GM18508 (cell line): Measurements from ENCODE around the gene TBC1D3B.
A peak's percentile ranks its signal among the peaks of the same experiment; 100 is the strongest.
"Not testable (repeated sequence)": the region's sequence is repeated elsewhere in the genome, so short reads cannot be mapped to it uniquely, and the experiment has no call there.

Experiments used
- ATAC-seq: cut with Tn5 transposase; IDR thresholded peaks from one replicate; pipeline ENCODE4 v1.9.1; 2021; ENCODE audit warnings: moderate number of reproducible peaks; ENCODE audit not compliant: insufficient read depth, unreplicated experiment

The TBC1D3B gene

GRCh38 chr17:36176536-36176935, at the start of gene TBC1D3B:
Gene TBC1D3B (minus strand): TSS chr17:36176636. CDS start chr17:36175050, 1,586 bp downstream.
- ATAC-seq: not testable (repeated sequence)

DNA sequence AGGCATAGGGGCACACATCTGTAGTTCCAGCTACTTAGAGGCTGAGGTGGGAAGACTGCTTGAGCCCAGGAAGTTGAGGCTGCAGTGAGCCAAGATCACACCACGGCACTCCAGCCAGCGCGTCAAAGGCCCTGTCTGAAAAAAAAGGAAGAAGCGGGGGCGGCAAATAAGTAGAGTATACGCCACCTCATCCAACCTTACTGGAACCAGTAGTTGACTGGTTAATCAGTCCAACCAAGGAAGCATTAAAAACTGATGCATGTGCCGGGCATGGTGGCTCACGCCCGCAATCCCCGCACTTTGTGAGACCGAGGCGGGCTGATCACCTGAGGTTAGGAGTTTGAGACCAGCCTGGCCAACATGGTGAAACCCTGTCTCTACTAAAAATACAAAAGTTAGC, 46.5 kb upstream of the TBC1D3B start:
- not testable (repeated sequence) for ATAC-seq

GRCh38 chr17:36221581-36222100, 45.2 kb upstream of the TBC1D3B start:
- ATAC-seq: not testable (repeated sequence)

GRCh38 chr17:36220737-36221580, 44.5 kb upstream of the TBC1D3B start:
- not testable (repeated sequence) for ATAC-seq

GRCh38 chr17:36219556-36219955, 43.1 kb upstream of the TBC1D3B start:
- ATAC-seq: not testable (repeated sequence)

- ATAC-seq: not testable (repeated sequence)
These were observed 39.2 kb upstream of the TBC1D3B start for GRCh38 chr17:36215406-36216308.

GRCh38 chr17:36214918-36215317, 38.5 kb upstream of the TBC1D3B start:
- no peak for ATAC-seq

GRCh38 chr17:36213695-36214094, 37.3 kb upstream of the TBC1D3B start:
- no peak for ATAC-seq

GRCh38 chr17:36212966-36213365, 36.5 kb upstream of the TBC1D3B start:
- no peak for ATAC-seq

GRCh38 chr17:36212272-36212605, 35.8 kb upstream of the TBC1D3B start:
- ATAC-seq: no peak

GRCh38 chr17:36211484-36212271, 35.2 kb upstream of the TBC1D3B start:
- ATAC-seq: not testable (repeated sequence)

- peak; percentile 37 for ATAC-seq
These were observed 34.2 kb upstream of the TBC1D3B start, which contains the start of gene CCL4L2 for GRCh38 chr17:36210439-36211211. Gene CCL4L2 (plus strand): TSS chr17:36211063.

GRCh38 chr17:36209575-36209974, 33.1 kb upstream of the TBC1D3B start:
- ATAC-seq: no peak

- not testable (repeated sequence) for ATAC-seq
These were observed 30.9 kb upstream of the TBC1D3B start for GRCh38 chr17:36207383-36207782.

DNA sequence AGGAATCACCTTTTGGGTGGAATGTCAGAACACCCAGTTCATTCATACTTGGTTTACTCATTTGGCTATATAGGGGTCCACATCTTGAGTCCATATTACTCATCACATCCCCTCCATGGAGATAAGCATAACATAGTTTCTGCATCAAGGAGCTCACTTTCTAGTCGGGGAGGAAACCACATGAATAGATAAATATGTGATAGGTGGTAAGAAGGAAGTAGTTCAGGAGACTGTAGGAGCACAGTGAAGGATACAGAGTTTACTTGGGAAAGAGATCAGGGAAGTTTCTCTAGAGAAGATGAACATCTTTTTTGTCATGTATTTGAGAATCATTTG, 30.0 kb upstream of the TBC1D3B start:
- ATAC-seq: not testable (repeated sequence)

- ATAC-seq: no peak
These were observed 29.4 kb upstream of the TBC1D3B start for GRCh38 chr17:36205637-36206485.

DNA sequence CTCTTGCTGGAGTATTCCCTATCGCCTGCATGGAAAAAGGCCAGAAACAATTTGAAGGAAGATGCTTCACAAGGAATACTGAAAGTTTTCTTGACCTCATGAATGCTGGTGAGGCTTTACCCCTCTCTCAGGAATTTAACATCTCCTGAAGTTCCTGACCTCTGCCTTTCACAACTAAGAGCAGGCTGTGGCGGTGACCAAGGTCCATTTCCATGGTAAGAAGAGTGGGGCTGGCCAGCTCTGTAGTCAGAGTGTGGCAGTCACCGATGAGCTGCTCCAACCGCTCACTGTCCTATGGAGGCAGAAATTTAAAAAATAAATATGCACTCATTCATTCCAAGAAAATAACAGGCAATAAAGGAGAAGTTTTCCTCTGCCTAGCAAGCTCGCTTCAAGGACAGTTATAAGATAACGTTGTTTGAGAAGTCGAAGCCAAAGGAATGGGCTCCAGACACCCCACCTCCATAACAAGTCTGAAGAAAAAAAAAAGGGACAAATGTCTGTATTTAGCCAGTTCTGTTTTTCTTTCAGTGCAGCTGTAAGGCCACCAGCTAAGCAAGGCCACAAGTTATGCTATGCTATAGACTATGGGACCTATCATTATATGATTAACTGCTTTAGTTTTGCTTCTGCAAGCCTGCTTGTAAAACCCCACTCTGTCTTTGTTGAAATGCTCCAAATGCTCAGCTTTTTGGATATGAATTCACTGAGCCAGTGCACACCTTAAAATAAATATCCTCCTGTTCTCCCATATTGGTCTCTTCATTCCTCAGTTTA, 28.5 kb upstream of the TBC1D3B start:
- ATAC-seq: no peak

- no peak for ATAC-seq
These were observed 26.9 kb upstream of the TBC1D3B start for GRCh38 chr17:36203335-36203734.
